ENCODE measurements around the gene FAT1.

- TF ChIP-seq CTCF (IDR thresholded peaks at IDR 0.05) = no peak
- TF ChIP-seq EZH2 (IDR thresholded peaks at IDR 0.05; ENCODE audit: borderline replicate concordance, insufficient read depth, low read depth, low read length, poor library complexity, severe bottlenecking) = no peak
These were observed 47.0 kb downstream of the FAT1 start for GRCh38 chr4:186676531-186677161.
